ENCODE results near the gene DDIT4. TPM values are rescaled to one million over a fixed set of nuclear protein-coding genes. Genes with fewer than 3 reads are reported as not detected.

DDIT4 gene
- total RNA-seq, 1 experiment from 2014 or later: 462 TPM

DNA sequence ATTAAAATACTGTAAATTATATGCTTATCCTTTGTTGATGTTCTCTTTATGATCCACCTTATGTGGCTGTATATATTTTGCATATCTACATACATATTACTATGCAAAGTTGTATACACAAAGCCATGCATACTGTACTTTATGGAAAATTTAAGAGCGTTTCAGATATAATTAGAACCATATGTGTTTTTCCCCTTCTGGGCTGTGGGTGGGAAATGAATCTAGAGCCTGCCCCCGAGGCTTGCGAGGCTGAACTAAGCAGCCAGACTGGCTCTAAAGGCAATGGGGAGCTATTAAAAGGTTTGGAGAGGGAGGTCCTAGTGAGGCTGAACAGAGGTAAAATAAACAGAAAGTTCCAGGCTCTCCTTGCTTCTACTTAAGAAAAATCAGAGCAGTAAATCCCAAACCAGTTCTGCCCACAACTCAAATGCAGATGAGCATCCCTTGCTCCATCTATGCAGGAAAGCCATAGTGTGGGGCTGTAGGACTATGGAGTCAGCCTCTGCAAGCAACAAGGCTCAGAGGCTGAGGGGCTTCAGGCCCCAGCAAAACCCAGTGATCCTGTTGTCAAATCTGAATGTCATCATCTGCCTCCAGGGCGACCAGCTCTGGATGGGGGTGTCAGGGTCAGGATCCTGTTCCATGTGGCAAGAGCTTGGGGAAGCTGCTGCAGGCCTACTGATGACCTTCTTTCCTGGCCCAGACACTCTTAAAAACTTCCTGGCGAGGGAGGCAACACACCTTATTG is 14.1 kb upstream of the DDIT4 start:
- H3K9me2 ChIP-seq (ENCODE audit: insufficient read depth): no peaks in the 10 kb centered on the region
- ChIA-PET CTCF (interaction anchor here (1.7 to 2.0 kb wide), 2 partner anchors 14 to 16 kb away, joined by 5 to 10 read pairs; partner anchors contain the start of gene DDIT4), POLR2A (interaction anchor here (0.6 to 9.2 kb wide), 7 partner anchors 10 to 1803 kb away, joined by 3 to 166 read pairs (median 4); partner anchors contain the start of gene DDIT4), RAD21 (ENCODE audit: low non-redundant PET in 1 of 2, low total read pairs in 2 of 2, uncharacterized antibody in 2 of 2, unreplicated experiment in 2 of 2) (no interaction called here)
- H3K9me3 ChIP-seq (ENCODE audit: control insufficient read depth in 1 of 2, insufficient read depth in 1 of 2, low read depth in 1 of 2, low read length in 2 of 2): no peaks in the 10 kb centered on the region
- H3K27me3 ChIP-seq (ENCODE audit: insufficient read depth, low read length): no peaks in the 10 kb centered on the region
- peaks cover 51 to 80% of the 10 kb centered on the region in 2 experiments for H3K4me1 ChIP-seq (ENCODE audit: control insufficient read depth in 1 of 2, insufficient read depth in 2 of 2, low read length in 2 of 2)
- TF ChIP-seq, protein P1, sequence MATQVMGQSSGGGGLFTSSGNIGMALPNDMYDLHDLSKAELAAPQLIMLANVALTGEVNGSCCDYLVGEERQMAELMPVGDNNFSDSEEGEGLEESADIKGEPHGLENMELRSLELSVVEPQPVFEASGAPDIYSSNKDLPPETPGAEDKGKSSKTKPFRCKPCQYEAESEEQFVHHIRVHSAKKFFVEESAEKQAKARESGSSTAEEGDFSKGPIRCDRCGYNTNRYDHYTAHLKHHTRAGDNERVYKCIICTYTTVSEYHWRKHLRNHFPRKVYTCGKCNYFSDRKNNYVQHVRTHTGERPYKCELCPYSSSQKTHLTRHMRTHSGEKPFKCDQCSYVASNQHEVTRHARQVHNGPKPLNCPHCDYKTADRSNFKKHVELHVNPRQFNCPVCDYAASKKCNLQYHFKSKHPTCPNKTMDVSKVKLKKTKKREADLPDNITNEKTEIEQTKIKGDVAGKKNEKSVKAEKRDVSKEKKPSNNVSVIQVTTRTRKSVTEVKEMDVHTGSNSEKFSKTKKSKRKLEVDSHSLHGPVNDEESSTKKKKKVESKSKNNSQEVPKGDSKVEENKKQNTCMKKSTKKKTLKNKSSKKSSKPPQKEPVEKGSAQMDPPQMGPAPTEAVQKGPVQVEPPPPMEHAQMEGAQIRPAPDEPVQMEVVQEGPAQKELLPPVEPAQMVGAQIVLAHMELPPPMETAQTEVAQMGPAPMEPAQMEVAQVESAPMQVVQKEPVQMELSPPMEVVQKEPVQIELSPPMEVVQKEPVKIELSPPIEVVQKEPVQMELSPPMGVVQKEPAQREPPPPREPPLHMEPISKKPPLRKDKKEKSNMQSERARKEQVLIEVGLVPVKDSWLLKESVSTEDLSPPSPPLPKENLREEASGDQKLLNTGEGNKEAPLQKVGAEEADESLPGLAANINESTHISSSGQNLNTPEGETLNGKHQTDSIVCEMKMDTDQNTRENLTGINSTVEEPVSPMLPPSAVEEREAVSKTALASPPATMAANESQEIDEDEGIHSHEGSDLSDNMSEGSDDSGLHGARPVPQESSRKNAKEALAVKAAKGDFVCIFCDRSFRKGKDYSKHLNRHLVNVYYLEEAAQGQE (IDR thresholded peaks at IDR 0.05; ENCODE audit: low read depth): no peak
- peak; percentile 30; the same call in 1 of the 2 replicates for TF ChIP-seq ZFX (IDR thresholded peaks at IDR 0.05)
- H3K4me2 ChIP-seq (ENCODE audit: low read length): peak overlapping the region; percentile 96
- no peaks in the 10 kb centered on the region for H4K20me1 ChIP-seq (ENCODE audit: insufficient read depth)
- ATAC-seq (no peak), DNase-seq (ENCODE audit: low read depth, low spot score) (no peak)
- H2AFZ ChIP-seq (ENCODE audit: low read depth, low read length, poor library complexity, severe bottlenecking): no peak overlapping the region
- BruUV-seq (replicated peaks): TSS peak; percentile 79
- H3K9ac ChIP-seq (ENCODE audit: low read length): peak overlapping the region; percentile 66
- intact Hi-C loops (cut with micrococcal nuclease): no loop called here
- H3K27ac ChIP-seq (ENCODE audit: low read depth, low read length): peak overlapping the region; percentile 86
- no peak overlapping the region for H3K4me3 ChIP-seq (replicated peaks in 1 of 2; ENCODE audit: low read depth in 1 of 2, low read length in 2 of 2)
- H3K36me3 ChIP-seq (ENCODE audit: control insufficient read depth in 1 of 2, insufficient read depth in 2 of 2, low read length in 2 of 2): no peaks in the 10 kb centered on the region
- no peaks in the 10 kb centered on the region for H3K79me2 ChIP-seq (ENCODE audit: insufficient read depth, low read length)

All from HCT116 (cell line).